HL-60 (cell line): ENCODE data around the gene FGF18.

Experiments used
- DNase-seq, 2 experiments: peaks; one replicate each; pipeline ENCODE4 v3.0.0-alpha.2; 2010 to 2020; ENCODE audit warnings: low read depth in 1 of 2, low spot score in 1 of 2
- H3K27ac ChIP-seq: fragments of 250-450 bp; sonication (Bioruptor Pico); replicated peaks from 2 replicates; pipeline ENCODE4 v1.5.1; 2020; ENCODE audit warnings: mild to moderate bottlenecking, moderate library complexity
- H3K27me3 ChIP-seq: fragments of 250-450 bp; sonication (Bioruptor Pico); 2 replicates; pipeline ENCODE4 v1.5.1; 2021; ENCODE audit warnings: mild to moderate bottlenecking, moderate library complexity; ENCODE audit not compliant: insufficient read depth, poor library complexity, severe bottlenecking
- H3K4me3 ChIP-seq: replicated peaks from 2 replicates; pipeline ENCODE4 v1.5.1; 2011; ENCODE audit warnings: mild to moderate bottlenecking, control low read depth, low read length; ENCODE audit not compliant: insufficient read depth
- CTCF ChIP-seq: IDR thresholded peaks from one replicate; pipeline ENCODE4 v1.5.1; 2011; ENCODE audit warnings: low read length, control low read depth, inconsistent platforms; ENCODE audit not compliant: insufficient read depth
- GABPA ChIP-seq: IDR thresholded peaks from 2 replicates; pipeline ENCODE4 v1.6.1; 2012; ENCODE audit warnings: low read depth
- POLR2AphosphoS5 ChIP-seq: IDR thresholded peaks from 2 replicates; pipeline ENCODE4 v1.6.1; 2012; ENCODE audit warnings: low read depth
- REST ChIP-seq: IDR thresholded peaks from 2 replicates; pipeline ENCODE4 v1.6.1; 2012; ENCODE audit warnings: low read depth; ENCODE audit not compliant: insufficient replicate concordance
- SPI1 ChIP-seq: IDR thresholded peaks from 2 replicates; pipeline ENCODE4 v1.6.1; 2012; ENCODE audit warnings: low read depth, mild to moderate bottlenecking, borderline replicate concordance

Gene FGF18

GRCh38 chr5:171442287-171443042 is 23.0 kb downstream of the FGF18 start:
- Histone ChIP-seq H3K27ac (no peak overlapping the region), H3K27me3 (peaks cover 2% of the 10 kb centered on the region), H3K4me3 (no peak overlapping the region)
- TF ChIP-seq POLR2AphosphoS5 (no peak), SPI1 (peak; percentile 91)
- peak in 1 of 2 experiments; percentile 33 for DNase-seq

GRCh38 chr5:171444582-171444981 is 25.1 kb downstream of the FGF18 start:
- DNase-seq: no peak
- no peak overlapping the region for H3K27ac ChIP-seq
- TF ChIP-seq POLR2AphosphoS5 (no peak), SPI1 (no peak), REST (no peak), CTCF (no peak), GABPA (no peak)
- peaks cover 2% of the 10 kb centered on the region for H3K27me3 ChIP-seq
- no peak overlapping the region for H3K4me3 ChIP-seq

- no peak for DNase-seq
- peaks cover 10% of the 10 kb centered on the region for H3K27me3 ChIP-seq
- H3K27ac ChIP-seq: no peak overlapping the region
- H3K4me3 ChIP-seq: no peak overlapping the region
- TF ChIP-seq POLR2AphosphoS5 (no peak), GABPA (no peak), REST (no peak), CTCF (no peak), SPI1 (no peak)
Measured at GRCh38 chr5:171445644-171446516, 26.4 kb downstream of the FGF18 start.

- no peak overlapping the region for H3K27ac ChIP-seq
- TF ChIP-seq REST (no peak), GABPA (no peak), SPI1 (no peak), POLR2AphosphoS5 (no peak), CTCF (no peak)
- peaks cover 15% of the 10 kb centered on the region for H3K27me3 ChIP-seq
- DNase-seq: no peak
- H3K4me3 ChIP-seq: no peak overlapping the region
Measured at GRCh38 chr5:171447226-171447625, 27.8 kb downstream of the FGF18 start.
